Measurements from ENCODE around the gene TFE3.

- TF ChIP-seq CTCF (IDR thresholded peaks at IDR 0.05; ENCODE audit: low read depth, low read length, poor library complexity, severe bottlenecking), result no peak
- TF ChIP-seq EZH2phosphoT487 (IDR thresholded peaks at IDR 0.05; ENCODE audit: borderline replicate concordance, low read length), result no peak
These were observed 53.7 kb downstream of the TFE3 start for GRCh38 chrX:48989483-48989882.

Measured in DOHH2 (cell line).